Neuron (in vitro differentiated cells): ENCODE data around the gene SPAG17.

Experiments used
- H2AFZ ChIP-seq: one replicate; pipeline ENCODE4 v1.6.1; 2013; ENCODE audit warnings: low read depth, mild to moderate bottlenecking, inconsistent platforms, low read length, moderate library complexity
- H3K27me3 ChIP-seq: one replicate; pipeline ENCODE4 v1.6.1; 2013; ENCODE audit warnings: low read length; ENCODE audit not compliant: insufficient read depth
- H3K36me3 ChIP-seq: one replicate; pipeline ENCODE4 v1.6.1; 2013; ENCODE audit warnings: low read length; ENCODE audit not compliant: insufficient read depth
- H3K4me1 ChIP-seq: one replicate; pipeline ENCODE4 v1.6.1; 2013; ENCODE audit warnings: low read length; ENCODE audit not compliant: insufficient read depth
- H3K4me3 ChIP-seq: 2 replicates; pipeline ENCODE4 v1.5.1; 2013; ENCODE audit warnings: mild to moderate bottlenecking, low read length, moderate library complexity
- H3K9me3 ChIP-seq: one replicate; pipeline ENCODE4 v1.6.1; 2013; ENCODE audit warnings: low read length

SPAG17 gene

GRCh38 chr1:118018060-118018459 is 167.0 kb downstream of the SPAG17 start:
- Histone ChIP-seq H2AFZ (no peak overlapping the region), H3K27me3 (no peaks in the 10 kb centered on the region), H3K4me3 (no peak overlapping the region), H3K4me1 (no peaks in the 10 kb centered on the region), H3K9me3 (no peaks in the 10 kb centered on the region), H3K36me3 (no peaks in the 10 kb centered on the region)

DNA sequence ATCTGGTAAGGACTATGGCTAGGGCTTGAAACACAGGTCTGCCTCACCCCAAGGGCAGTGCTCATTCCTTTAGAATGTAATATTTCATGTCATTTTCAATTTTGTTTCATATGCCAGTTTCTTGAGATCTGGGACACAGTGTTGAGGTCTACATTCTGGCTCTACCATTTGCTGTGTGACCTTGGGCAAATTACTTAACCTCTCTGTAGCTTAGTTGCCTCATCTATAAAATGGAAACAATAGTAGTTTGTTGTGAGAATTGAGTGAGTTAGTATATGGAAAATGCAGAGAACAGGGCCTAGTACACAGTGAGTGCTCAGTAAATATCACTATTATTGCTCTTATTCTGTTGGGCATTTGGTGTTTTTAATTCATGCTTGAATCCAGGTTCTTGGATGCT is 171.1 kb downstream of the SPAG17 start:
- no peaks in the 10 kb centered on the region for H3K9me3 ChIP-seq
- no peaks in the 10 kb centered on the region for H3K27me3 ChIP-seq
- no peaks in the 10 kb centered on the region for H3K36me3 ChIP-seq
- no peak overlapping the region for H2AFZ ChIP-seq
- H3K4me1 ChIP-seq: no peaks in the 10 kb centered on the region
- H3K4me3 ChIP-seq: no peak overlapping the region

- H3K36me3 ChIP-seq: no peaks in the 10 kb centered on the region
- H3K4me3 ChIP-seq: no peak overlapping the region
- H2AFZ ChIP-seq: no peak overlapping the region
- no peaks in the 10 kb centered on the region for H3K27me3 ChIP-seq
- no peaks in the 10 kb centered on the region for H3K4me1 ChIP-seq
- H3K9me3 ChIP-seq: no peaks in the 10 kb centered on the region
Measured at GRCh38 chr1:118013336-118013735, 171.7 kb downstream of the SPAG17 start.

DNA sequence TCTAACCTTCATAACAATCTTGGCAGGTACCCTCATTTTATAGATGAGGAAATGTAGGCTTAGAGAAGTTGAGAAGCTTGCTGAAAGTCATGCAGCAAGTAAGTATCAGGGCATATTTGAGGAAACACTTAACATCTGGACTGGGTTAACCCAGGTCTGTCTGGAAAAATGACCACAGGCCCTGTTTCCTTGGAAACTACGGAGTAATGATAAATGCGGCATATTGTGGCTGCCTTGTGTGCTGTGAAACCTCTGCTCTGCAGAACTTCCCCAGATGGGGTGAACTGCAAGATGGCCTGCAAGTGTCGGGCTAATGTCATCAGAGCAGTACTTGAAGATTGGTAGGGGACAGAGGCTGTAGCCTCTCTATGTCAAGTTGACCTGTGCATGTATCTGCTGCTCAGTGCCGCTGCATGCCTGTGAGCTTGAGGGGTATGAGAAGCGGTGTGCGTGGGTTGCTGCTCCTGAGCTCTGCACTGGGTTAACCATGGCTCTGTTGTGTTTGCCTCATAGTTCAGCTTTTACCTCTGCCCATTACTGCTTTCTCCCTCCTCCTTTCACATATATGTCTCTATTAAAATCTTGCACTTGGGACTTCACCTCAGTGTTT is 172.4 kb downstream of the SPAG17 start:
- no peaks in the 10 kb centered on the region for H3K27me3 ChIP-seq
- no peak overlapping the region for H3K4me3 ChIP-seq
- H2AFZ ChIP-seq: no peak overlapping the region
- H3K36me3 ChIP-seq: no peaks in the 10 kb centered on the region
- no peaks in the 10 kb centered on the region for H3K9me3 ChIP-seq
- H3K4me1 ChIP-seq: no peaks in the 10 kb centered on the region

- H2AFZ ChIP-seq: no peak overlapping the region
- no peaks in the 10 kb centered on the region for H3K4me1 ChIP-seq
- no peaks in the 10 kb centered on the region for H3K36me3 ChIP-seq
- H3K4me3 ChIP-seq: no peak overlapping the region
- H3K9me3 ChIP-seq: no peaks in the 10 kb centered on the region
- H3K27me3 ChIP-seq: no peaks in the 10 kb centered on the region
Measured at GRCh38 chr1:118008011-118008410, 177.0 kb downstream of the SPAG17 start.

DNA sequence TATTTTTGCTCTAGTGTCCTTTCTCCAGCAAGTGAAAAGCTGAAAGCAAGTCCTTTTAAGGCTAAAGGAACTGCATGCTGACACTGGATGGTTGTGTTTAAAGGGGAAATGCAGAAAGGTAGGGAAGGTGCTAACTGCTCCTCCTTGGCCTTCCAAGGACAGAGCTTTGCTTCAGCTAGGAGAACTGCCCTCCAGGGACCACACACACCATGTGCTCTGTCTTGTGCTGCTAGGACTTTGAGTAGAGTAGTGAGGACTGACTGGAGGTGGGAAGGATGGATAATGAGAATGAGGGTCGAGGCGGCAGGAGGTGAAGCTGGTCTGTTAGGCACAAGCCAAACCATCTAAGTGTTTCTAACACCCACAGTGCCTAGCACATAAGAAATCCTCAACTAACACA is 177.6 kb downstream of the SPAG17 start:
- Histone ChIP-seq H3K4me3 (no peak overlapping the region), H3K4me1 (no peaks in the 10 kb centered on the region), H2AFZ (no peak overlapping the region), H3K27me3 (no peaks in the 10 kb centered on the region), H3K9me3 (no peaks in the 10 kb centered on the region), H3K36me3 (no peaks in the 10 kb centered on the region)

- H3K36me3 ChIP-seq: no peaks in the 10 kb centered on the region
- no peak overlapping the region for H3K4me3 ChIP-seq
- no peak overlapping the region for H2AFZ ChIP-seq
- no peaks in the 10 kb centered on the region for H3K9me3 ChIP-seq
- H3K27me3 ChIP-seq: no peaks in the 10 kb centered on the region
- H3K4me1 ChIP-seq: no peaks in the 10 kb centered on the region
Measured at GRCh38 chr1:118004312-118004711, 180.7 kb downstream of the SPAG17 start.

DNA sequence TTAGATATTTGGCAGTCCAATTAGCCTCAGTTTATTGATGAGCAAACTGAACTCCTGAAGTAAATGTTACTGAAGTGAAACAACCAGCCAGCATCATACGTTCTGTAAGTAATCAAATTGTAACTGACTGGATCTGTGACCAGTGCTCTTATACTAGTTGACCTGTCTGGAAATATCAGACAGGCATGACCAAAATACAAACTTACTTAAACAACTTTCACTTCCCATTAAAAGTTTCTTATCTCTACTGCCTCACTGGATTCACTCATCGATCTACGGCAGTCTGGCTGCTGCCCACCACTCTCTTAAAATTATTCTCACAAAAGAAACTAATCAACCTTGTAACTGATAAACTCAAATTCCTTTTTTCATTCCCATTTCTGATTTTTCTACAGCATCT is 199.1 kb downstream of the SPAG17 start:
- Histone ChIP-seq H3K36me3 (no peaks in the 10 kb centered on the region), H3K4me1 (no peaks in the 10 kb centered on the region), H2AFZ (no peak overlapping the region), H3K9me3 (no peaks in the 10 kb centered on the region), H3K27me3 (peaks cover 2% of the 10 kb centered on the region), H3K4me3 (no peak overlapping the region)

GRCh38 chr1:117985239-117985638 is 199.8 kb downstream of the SPAG17 start:
- H2AFZ ChIP-seq: no peak overlapping the region
- peaks cover 2% of the 10 kb centered on the region for H3K27me3 ChIP-seq
- no peak overlapping the region for H3K4me3 ChIP-seq
- H3K4me1 ChIP-seq: no peaks in the 10 kb centered on the region
- H3K9me3 ChIP-seq: no peaks in the 10 kb centered on the region
- no peaks in the 10 kb centered on the region for H3K36me3 ChIP-seq

- no peaks in the 10 kb centered on the region for H3K4me1 ChIP-seq
- H3K36me3 ChIP-seq: no peaks in the 10 kb centered on the region
- H2AFZ ChIP-seq: no peak overlapping the region
Measured at GRCh38 chr1:117981455-117982192, 203.4 kb downstream of the SPAG17 start.

GRCh38 chr1:117976381-117976780 is 208.6 kb downstream of the SPAG17 start:
- H3K36me3 ChIP-seq: no peaks in the 10 kb centered on the region
- no peaks in the 10 kb centered on the region for H3K27me3 ChIP-seq
- H2AFZ ChIP-seq: no peak overlapping the region
- no peak overlapping the region for H3K4me3 ChIP-seq
- H3K4me1 ChIP-seq: no peaks in the 10 kb centered on the region
- H3K9me3 ChIP-seq: no peaks in the 10 kb centered on the region

More at GRCh38 chr1:117981455-117982192, 203.4 kb downstream of the SPAG17 start:
- H3K4me3 ChIP-seq: no peak overlapping the region
- peaks cover 2% of the 10 kb centered on the region for H3K27me3 ChIP-seq
- no peaks in the 10 kb centered on the region for H3K9me3 ChIP-seq

DNA sequence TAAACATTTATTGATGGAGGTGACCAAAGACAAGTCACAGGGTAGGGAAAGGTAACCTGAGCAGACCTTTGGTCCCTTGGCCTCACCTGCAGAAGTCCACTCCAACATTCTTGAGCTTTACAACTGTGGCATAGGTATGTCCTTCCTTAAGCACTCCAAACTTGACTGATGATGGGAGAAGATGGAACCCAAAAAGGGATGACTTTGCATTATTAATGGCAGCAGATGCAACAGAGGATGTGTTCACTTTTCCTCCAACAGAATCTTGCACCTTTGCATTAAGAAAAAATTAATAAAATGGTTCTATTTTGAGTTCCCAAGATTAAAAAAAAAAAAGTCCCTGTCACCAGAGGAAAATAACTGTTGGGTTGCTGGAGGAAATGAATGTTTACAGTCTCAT is 213.3 kb downstream of the SPAG17 start:
- Histone ChIP-seq H3K27me3 (no peaks in the 10 kb centered on the region), H3K9me3 (no peaks in the 10 kb centered on the region), H2AFZ (no peak overlapping the region), H3K4me1 (peaks cover 6% of the 10 kb centered on the region), H3K4me3 (no peak overlapping the region), H3K36me3 (no peaks in the 10 kb centered on the region)

DNA sequence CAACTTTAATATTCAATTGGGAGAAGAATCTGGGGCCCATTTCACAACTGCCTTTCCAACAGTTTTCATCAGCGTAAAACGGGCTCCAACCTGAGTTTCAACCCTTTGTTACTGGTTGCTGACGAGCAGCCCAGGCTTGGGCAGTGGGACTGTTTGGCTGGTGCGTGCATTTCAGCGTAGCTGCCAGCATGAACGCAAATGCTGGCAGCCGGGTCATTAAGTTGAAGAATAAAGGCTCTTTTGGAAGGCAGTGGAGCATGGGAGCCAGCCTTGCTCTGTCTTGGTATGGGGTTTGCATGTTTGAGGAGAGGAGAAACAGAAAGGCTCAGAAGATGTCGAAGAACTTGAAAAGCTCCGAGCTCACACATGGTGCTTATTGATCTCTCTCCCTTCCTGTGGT is 214.8 kb downstream of the SPAG17 start:
- Histone ChIP-seq H2AFZ (peak overlapping the region; percentile 82), H3K4me1 (peaks cover 6% of the 10 kb centered on the region), H3K27me3 (no peaks in the 10 kb centered on the region), H3K9me3 (no peaks in the 10 kb centered on the region), H3K36me3 (no peaks in the 10 kb centered on the region), H3K4me3 (no peak overlapping the region)

GRCh38 chr1:117967881-117968280 is 217.1 kb downstream of the SPAG17 start:
- H2AFZ ChIP-seq: no peak overlapping the region
- no peaks in the 10 kb centered on the region for H3K9me3 ChIP-seq
- H3K4me3 ChIP-seq: no peak overlapping the region
- peaks cover 2% of the 10 kb centered on the region for H3K36me3 ChIP-seq
- H3K4me1 ChIP-seq: peaks cover 6% of the 10 kb centered on the region
- H3K27me3 ChIP-seq: no peaks in the 10 kb centered on the region
